Stimulated activated CD4-positive, alpha-beta T cell treated with anti-CD3 and anti-CD28 coated beads, Interleukin-4, amount 100 ng/mL, for 24 hours (primary cell): ENCODE measurements around the gene VWA3B.

Source experiments
- DNase-seq: peaks from one replicate; pipeline ENCODE4 v3.0.0-alpha.2; 2020

The VWA3B gene

GRCh38 chr2:98181346-98181745 is 94.4 kb downstream of the VWA3B start:
- no peak for DNase-seq

DNA sequence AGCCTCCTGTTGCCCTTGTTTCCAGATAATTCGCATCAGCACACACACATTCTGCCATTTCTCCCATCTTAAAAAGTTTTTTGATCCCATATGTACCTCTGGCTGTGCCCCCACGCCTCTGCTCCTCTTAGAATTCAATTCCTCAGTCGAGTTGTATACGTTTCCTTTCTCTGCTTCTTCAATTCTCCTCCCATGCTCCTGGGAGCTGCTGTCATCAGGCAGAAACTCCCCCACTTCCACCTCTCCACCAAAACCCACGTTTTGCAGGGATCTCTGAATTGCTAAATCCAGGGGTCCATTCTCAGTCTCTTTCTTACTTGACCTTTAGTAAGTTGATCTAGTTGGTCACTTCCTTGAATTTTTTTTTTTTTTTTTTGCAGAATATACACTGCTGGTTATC is 98.8 kb downstream of the VWA3B start:
- no peak for DNase-seq

- DNase-seq = no peak
These were observed 100.2 kb downstream of the VWA3B start for GRCh38 chr2:98187194-98187593.

- no peak for DNase-seq
These were observed 101.5 kb downstream of the VWA3B start for GRCh38 chr2:98188351-98189046.

- no peak for DNase-seq
These were observed 104.9 kb downstream of the VWA3B start for GRCh38 chr2:98191883-98192282.

GRCh38 chr2:98201576-98201975 is 114.6 kb downstream of the VWA3B start:
- no peak for DNase-seq

- DNase-seq = no peak
These were observed 118.9 kb downstream of the VWA3B start for GRCh38 chr2:98205889-98206288.

DNA sequence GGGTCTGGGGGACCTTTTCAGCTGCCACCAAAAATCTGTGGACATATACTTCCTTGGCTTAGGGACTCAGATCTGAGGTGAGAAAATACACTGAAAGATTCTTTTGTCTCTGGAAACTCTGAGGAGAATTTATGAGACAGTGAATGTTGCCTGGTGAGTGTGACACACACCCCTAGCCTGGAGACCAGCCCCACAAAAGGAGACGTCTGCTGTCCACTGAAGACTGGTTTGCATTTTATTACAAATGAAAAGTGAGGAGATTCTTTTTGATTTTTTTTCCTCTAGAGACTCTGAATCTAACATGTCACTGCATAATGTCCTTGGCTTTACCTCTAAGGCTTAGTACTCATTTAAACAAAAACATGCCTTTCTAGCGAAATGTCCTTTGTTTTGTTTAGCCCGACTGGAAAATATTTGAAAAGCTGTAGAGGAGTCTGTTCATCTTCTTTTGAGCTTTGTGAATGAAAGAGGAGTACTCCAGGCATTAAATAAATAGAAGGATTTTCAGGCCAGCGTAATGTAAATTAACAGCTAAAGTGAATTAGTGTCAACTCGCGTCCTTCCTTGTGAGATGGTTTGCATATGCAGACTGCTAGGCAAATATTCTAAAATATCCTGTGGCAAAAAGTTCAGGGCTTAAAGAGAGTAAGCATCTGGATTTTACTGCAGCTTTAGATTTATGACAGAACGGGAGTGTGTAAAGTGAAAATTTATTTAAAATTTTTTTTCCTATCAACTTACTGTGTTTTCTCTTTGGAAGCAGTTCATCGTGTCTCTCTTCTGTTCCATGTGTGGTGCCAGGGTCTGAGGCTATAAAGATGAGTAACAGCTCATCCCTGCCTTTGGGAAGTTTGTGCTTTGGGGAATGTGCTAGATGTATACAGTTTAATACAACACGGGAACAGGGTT is 125.4 kb downstream of the VWA3B start:
- no peak for DNase-seq

DNA sequence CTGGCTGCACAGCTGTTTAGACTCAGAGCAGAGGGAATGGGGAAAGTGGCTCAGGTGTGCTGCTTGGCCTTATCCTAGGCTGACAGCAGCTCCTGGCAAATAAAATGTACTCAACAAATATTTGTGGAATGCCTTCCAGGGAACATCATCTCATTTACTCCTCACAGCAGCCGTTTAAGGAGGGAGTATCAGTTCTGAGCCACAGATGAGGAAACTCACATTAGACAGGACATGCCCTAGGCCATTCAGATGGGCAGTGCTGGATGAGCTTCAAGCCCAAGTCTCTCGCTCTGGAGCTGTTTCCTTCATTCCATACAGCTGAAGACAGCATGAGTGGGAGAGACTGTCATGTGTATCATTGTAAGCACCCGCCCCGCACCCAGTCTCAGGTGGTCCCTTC is 129.6 kb downstream of the VWA3B start:
- no peak for DNase-seq

GRCh38 chr2:98219152-98219551 is 132.2 kb downstream of the VWA3B start:
- DNase-seq = no peak

- no peak for DNase-seq
These were observed 147.0 kb downstream of the VWA3B start for GRCh38 chr2:98233941-98234340.

DNA sequence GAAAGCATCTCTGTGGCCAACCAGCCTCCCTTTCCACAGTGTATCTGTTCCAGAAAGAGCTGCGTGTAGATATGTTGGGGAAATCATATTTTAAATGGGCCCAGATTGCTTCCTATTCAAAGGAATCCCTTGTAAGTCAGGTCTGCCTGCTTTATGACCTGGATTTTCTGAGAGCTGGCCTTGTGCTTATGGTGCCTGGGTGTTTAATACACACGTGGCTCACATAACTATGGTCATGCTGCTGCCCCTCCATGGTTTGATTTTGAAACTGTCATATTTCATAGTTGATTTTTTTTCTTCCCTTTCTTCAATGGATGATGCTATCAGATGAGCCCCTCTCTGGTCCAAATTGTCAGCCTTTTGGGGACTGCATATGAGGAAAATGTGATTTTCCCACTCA is 147.8 kb downstream of the VWA3B start:
- no peak for DNase-seq

GRCh38 chr2:98236935-98237334 is 150.0 kb downstream of the VWA3B start:
- DNase-seq = no peak

DNA sequence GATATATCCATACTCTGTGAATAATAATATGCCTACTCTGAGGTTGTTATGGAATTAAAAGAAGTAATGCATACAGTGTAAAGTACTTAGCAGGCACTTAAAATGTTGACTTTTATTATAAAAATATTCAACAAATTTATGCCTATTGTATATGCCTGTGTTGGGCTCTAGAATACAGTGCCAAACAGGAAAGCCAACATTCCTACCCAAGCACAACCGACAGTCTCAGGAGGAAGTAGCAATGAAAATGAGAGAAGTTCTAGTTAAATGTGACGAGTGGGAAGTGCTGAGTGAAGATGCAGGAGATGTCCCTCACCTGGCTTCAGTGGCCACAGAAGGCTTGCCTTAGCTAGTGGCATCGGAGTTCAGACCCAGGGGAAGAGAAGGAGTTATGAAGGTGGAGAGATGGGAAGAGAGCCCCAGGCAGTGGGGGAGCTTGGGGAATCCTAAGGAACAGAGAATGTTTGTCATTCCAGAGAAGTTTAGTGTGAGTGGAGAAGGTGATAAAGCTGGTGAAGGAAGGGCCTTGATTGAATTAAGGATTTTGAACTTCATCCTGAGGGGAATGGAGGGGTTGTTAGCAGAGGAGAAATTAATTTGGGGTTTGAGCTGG is 153.9 kb downstream of the VWA3B start:
- DNase-seq = no peak

DNA sequence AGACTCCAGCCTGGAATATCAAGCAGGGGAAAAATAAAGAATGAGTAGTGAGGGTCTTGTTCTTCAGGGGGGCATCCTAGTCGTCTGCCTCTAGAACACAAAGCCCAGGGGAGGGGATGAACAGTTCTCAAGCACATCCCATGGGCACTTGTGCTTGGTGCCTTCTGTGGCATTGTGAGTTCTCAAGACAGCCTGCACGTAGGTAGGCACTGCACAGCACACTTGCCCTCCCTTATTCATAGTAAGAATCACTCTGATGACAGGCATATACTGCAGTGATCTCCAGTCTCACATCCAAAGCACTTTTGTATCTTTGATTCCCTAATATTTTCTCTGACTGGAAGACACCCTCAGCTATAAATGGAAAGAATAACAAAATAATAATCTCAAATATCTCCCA is 154.6 kb downstream of the VWA3B start:
- no peak for DNase-seq

- DNase-seq = no peak
These were observed 155.0 kb downstream of the VWA3B start for GRCh38 chr2:98242003-98242402.

- DNase-seq = no peak
These were observed 158.5 kb downstream of the VWA3B start for GRCh38 chr2:98245491-98245890.

DNA sequence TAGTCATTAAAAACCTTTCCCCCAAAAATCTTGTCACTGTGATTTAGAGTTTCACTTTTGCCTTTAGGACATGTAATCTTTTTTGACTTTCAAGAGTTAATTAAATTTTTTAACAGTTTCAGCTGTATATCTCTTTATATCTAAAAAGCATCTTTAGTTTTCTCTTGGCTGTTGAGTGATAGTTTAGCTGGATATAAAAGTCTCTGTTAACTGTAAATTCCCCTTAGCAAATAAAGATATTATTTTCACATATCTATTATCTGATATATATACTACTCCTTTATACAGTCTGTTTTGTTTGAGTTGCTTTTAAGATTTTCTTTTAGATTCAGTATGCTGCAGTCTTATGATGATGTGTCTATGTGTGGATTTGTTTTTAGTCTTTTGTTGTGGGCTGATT is 160.4 kb downstream of the VWA3B start:
- no peak for DNase-seq

- DNase-seq = no peak
These were observed 165.2 kb downstream of the VWA3B start for GRCh38 chr2:98252038-98252773.

- no peak for DNase-seq
These were observed 166.6 kb downstream of the VWA3B start for GRCh38 chr2:98253461-98254070.

GRCh38 chr2:98254504-98255059 is 167.6 kb downstream of the VWA3B start:
- no peak for DNase-seq

DNA sequence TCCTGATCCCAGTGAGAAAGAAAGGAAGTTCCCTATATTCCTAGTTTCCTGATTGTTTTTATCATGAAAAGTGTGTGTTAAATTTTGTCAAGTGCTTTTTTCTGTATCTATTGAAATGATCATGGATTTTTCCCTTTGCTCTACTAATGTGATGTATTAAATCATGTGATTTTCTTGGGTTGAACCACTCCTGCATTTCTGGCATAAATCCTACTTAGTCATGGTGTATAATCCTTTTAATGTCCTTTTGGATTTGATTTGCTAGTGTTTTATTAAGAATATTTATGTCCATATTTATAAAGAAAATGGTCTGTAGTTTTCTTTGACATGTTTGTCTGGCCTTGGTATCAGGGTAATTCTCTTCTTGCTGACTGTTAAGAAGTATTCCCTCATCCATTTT is 171.9 kb downstream of the VWA3B start:
- DNase-seq = no peak
